Esophagus muscularis mucosa (tissue), 4 donors: ENCODE measurements around the gene GRP.

Experiments used
- EP300 ChIP-seq: sonication (generic); formaldehyde crosslinking; IDR thresholded peaks from one replicate; pipeline ENCODE4 v1.6.1; 2017; ENCODE audit warnings: antibody characterized with exemption
- POLR2A ChIP-seq: fragments of 450-650 bp; IDR thresholded peaks from one replicate; pipeline ENCODE4 v1.6.1; 2017; ENCODE audit warnings: antibody characterized with exemption, moderate library complexity, mild to moderate bottlenecking, low read depth
- POLR2AphosphoS5 ChIP-seq, 2 donors: sonication (generic); formaldehyde crosslinking; IDR thresholded peaks; one replicate each; pipeline ENCODE4 v1.6.1; 2017; ENCODE audit warnings: antibody characterized with exemption in 2 of 2
- TF ChIP-seq, protein P1 (sequence below), 3 experiments: fragments of 200-600 bp in 2 of 3; fragments of 450-650 bp in 1 of 3; sonication (generic) in 2 of 3; IDR thresholded peaks; one replicate each; pipeline ENCODE4 v1.5.1; 2017 to 2019; ENCODE audit warnings: antibody characterized with exemption in 3 of 3, mild to moderate bottlenecking in 2 of 3, moderate library complexity in 1 of 3

DNA sequence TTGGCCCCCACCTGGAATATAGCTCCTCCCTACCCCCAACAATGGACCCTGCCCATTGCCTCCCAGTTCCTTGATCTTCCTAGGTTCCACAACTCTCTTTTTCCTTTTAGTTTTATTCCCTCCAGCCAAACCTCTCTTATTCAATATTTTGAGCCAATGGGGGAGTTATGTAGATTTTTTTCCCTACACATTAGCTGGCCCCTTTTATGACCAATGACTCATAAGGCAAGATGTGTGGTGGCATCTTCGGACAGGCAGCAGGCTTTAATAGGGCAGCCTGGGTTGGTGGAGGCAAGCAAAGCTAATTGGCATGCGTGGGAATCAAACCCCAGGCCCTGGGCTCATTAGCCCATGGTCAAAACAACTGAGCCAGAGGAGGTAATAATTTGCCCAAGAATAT lies 9.2 kb downstream of the GRP start:
- TF ChIP-seq EP300 (no peak), POLR2A (no peak), POLR2AphosphoS5 (IDR thresholded peaks at IDR 0.05) (no peak)
- TF ChIP-seq, protein P1, sequence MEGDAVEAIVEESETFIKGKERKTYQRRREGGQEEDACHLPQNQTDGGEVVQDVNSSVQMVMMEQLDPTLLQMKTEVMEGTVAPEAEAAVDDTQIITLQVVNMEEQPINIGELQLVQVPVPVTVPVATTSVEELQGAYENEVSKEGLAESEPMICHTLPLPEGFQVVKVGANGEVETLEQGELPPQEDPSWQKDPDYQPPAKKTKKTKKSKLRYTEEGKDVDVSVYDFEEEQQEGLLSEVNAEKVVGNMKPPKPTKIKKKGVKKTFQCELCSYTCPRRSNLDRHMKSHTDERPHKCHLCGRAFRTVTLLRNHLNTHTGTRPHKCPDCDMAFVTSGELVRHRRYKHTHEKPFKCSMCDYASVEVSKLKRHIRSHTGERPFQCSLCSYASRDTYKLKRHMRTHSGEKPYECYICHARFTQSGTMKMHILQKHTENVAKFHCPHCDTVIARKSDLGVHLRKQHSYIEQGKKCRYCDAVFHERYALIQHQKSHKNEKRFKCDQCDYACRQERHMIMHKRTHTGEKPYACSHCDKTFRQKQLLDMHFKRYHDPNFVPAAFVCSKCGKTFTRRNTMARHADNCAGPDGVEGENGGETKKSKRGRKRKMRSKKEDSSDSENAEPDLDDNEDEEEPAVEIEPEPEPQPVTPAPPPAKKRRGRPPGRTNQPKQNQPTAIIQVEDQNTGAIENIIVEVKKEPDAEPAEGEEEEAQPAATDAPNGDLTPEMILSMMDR (IDR thresholded peaks at IDR 0.05): no peak
